Stomach (tissue), 9 donors: Measurements from ENCODE around the gene HELT. TPM values are rescaled to one million over a fixed set of nuclear protein-coding genes. Genes with fewer than 3 reads are reported as not detected.

Experiments used
- DNase-seq, 2 donors: peaks; one replicate each; pipeline versions ENCODE4 v3.0.0 to v3.0.0-alpha.2; 2013 to 2019
- H3K27ac ChIP-seq, 5 donors: fragments of 200-600 bp in 4 of 5; sonication (generic) in 4 of 5; one replicate each; pipeline ENCODE4 v1.5.1; 2013 to 2019; ENCODE audit warnings: mild to moderate bottlenecking in 1 of 5, moderate library complexity in 1 of 5
- H3K27me3 ChIP-seq, 3 donors: fragments of 200-600 bp; sonication (generic); one replicate each; pipeline ENCODE4 v1.5.1; 2017 to 2019; ENCODE audit warnings: mixed run types in 1 of 3
- H3K36me3 ChIP-seq, 4 donors: fragments of 200-600 bp; sonication (generic); 1 replicate in 3 of 4; 2 replicates in 1 of 4; pipeline ENCODE4 v1.5.1; 2016 to 2019
- H3K4me1 ChIP-seq, 4 donors: fragments of 200-600 bp; sonication (generic); one replicate each; pipeline ENCODE4 v1.5.1; 2016 to 2019
- H3K4me3 ChIP-seq, 4 donors: fragments of 200-600 bp; sonication (generic) in 3 of 4; one replicate each; pipeline ENCODE4 v1.5.1; 2016 to 2019; ENCODE audit warnings: mild to moderate bottlenecking in 1 of 4
- H3K9me3 ChIP-seq, 4 donors: fragments of 200-600 bp; sonication (generic); one replicate each; pipeline ENCODE4 v1.5.1; 2016 to 2019
- EP300 ChIP-seq: sonication (generic); formaldehyde crosslinking; IDR thresholded peaks from one replicate; pipeline ENCODE4 v1.6.1; 2017; ENCODE audit warnings: antibody characterized with exemption
- POLR2A ChIP-seq, 4 donors: fragments of 450-650 bp; IDR thresholded peaks; one replicate each; pipeline ENCODE4 v1.6.1; 2016; ENCODE audit warnings: antibody characterized with exemption in 4 of 4, control low read depth in 2 of 4, mild to moderate bottlenecking in 1 of 4, moderate library complexity in 1 of 4
- POLR2AphosphoS5 ChIP-seq, 3 donors: sonication (generic); formaldehyde crosslinking; IDR thresholded peaks; one replicate each; pipeline ENCODE4 v1.6.1; 2016; ENCODE audit warnings: antibody characterized with exemption in 3 of 3
- WGBS, 5 donors: extraction: QIAGEN DNeasy Blood & Tissue Kit in 3 of 5; methylation state at CpG; one replicate each; pipeline versions ENCODE4 v1.1.5 to v1.1.7; 2013 to 2018; 5-methylcytosine and 5-hydroxymethylcytosine counted together
- intact Hi-C: fragments of 100-400 bp; cut with DNase I; formaldehyde crosslinking; loops from one replicate; pipeline ENCODE4 v1.15.1; 2023; ENCODE audit warnings: low total_unique reads
- polyA plus RNA-seq, 3 donors: library from polyadenylated mRNA; stranded (reverse); fragments of 200-250 nt; gene quantifications; one replicate each; pipeline ENCODE4 v1.2.3, GENCODE V29; 2013
- total RNA-seq, 5 donors: library from RNA; depleted of rRNA; stranded (reverse); fragments of >200 nt; gene quantifications; one replicate each; pipeline versions ENCODE4 v1.1.0 to v1.2.3, GENCODE V29; 2014 to 2016
- TF ChIP-seq, protein P1 (sequence below), 7 experiments: fragments of 450-650 bp in 4 of 7; fragments of 200-600 bp in 3 of 7; sonication (generic) in 3 of 7; IDR thresholded peaks; one replicate each; pipeline ENCODE4 v1.5.1; 2016 to 2019; ENCODE audit warnings: antibody characterized with exemption in 7 of 7, control low read depth in 2 of 7, mild to moderate bottlenecking in 1 of 7
- donor health status: healthy with polysubstance abuse.
- donor health status: Bipolar disorder and iron deficiency.
- donor health status: healthy.

The HELT gene
- total and polyA plus RNA-seq, 8 donors, result not detected

- no peaks in the 10 kb centered on the region for H3K36me3 ChIP-seq
- no peaks in the 10 kb centered on the region for H3K9me3 ChIP-seq
- no peak overlapping the region for H3K4me3 ChIP-seq
- TF ChIP-seq, protein P1, sequence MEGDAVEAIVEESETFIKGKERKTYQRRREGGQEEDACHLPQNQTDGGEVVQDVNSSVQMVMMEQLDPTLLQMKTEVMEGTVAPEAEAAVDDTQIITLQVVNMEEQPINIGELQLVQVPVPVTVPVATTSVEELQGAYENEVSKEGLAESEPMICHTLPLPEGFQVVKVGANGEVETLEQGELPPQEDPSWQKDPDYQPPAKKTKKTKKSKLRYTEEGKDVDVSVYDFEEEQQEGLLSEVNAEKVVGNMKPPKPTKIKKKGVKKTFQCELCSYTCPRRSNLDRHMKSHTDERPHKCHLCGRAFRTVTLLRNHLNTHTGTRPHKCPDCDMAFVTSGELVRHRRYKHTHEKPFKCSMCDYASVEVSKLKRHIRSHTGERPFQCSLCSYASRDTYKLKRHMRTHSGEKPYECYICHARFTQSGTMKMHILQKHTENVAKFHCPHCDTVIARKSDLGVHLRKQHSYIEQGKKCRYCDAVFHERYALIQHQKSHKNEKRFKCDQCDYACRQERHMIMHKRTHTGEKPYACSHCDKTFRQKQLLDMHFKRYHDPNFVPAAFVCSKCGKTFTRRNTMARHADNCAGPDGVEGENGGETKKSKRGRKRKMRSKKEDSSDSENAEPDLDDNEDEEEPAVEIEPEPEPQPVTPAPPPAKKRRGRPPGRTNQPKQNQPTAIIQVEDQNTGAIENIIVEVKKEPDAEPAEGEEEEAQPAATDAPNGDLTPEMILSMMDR (IDR thresholded peaks at IDR 0.05), result no peak
- TF ChIP-seq POLR2AphosphoS5 (IDR thresholded peaks at IDR 0.05) (no peak), EP300 (no peak), POLR2A (IDR thresholded peaks at IDR 0.05) (no peak)
- peaks cover 0 to 19% (median 0%) of the 10 kb centered on the region in 3 donors for H3K27me3 ChIP-seq
- H3K4me1 ChIP-seq, result peaks cover 8 to 14% (median 12%) of the 10 kb centered on the region in 4 donors
- no peak overlapping the region for H3K27ac ChIP-seq
- intact Hi-C loops, result no loop called here
- DNase-seq, result no peak
- 89 to 95% (median 93%) methylated on average over 11 of the region's 11 CpGs for WGBS, 5 donors
These were observed 15.5 kb upstream of the HELT start for GRCh38 chr4:185002784-185003183.

- peaks cover 0 to 29% (median 0%) of the 10 kb centered on the region in 3 donors for H3K27me3 ChIP-seq
- no peaks in the 10 kb centered on the region for H3K9me3 ChIP-seq
- H3K4me3 ChIP-seq, result no peak overlapping the region
- 91 to 96% (median 95%) methylated on average over 16 to 19 of the region's 19 CpGs for whole genome bisulfite sequencing, 5 donors
- DNase-seq, result no peak
- intact Hi-C loops, result no loop called here
- peaks cover 8 to 14% (median 12%) of the 10 kb centered on the region in 4 donors for H3K4me1 ChIP-seq
- H3K27ac ChIP-seq, result no peak overlapping the region
- no peaks in the 10 kb centered on the region for H3K36me3 ChIP-seq
- TF ChIP-seq, protein P1 (IDR thresholded peaks at IDR 0.05), result no peak
- TF ChIP-seq POLR2AphosphoS5 (IDR thresholded peaks at IDR 0.05) (no peak), POLR2A (IDR thresholded peaks at IDR 0.05) (no peak), EP300 (no peak)
These were observed 14.5 kb upstream of the HELT start for GRCh38 chr4:185003596-185004351.

DNA sequence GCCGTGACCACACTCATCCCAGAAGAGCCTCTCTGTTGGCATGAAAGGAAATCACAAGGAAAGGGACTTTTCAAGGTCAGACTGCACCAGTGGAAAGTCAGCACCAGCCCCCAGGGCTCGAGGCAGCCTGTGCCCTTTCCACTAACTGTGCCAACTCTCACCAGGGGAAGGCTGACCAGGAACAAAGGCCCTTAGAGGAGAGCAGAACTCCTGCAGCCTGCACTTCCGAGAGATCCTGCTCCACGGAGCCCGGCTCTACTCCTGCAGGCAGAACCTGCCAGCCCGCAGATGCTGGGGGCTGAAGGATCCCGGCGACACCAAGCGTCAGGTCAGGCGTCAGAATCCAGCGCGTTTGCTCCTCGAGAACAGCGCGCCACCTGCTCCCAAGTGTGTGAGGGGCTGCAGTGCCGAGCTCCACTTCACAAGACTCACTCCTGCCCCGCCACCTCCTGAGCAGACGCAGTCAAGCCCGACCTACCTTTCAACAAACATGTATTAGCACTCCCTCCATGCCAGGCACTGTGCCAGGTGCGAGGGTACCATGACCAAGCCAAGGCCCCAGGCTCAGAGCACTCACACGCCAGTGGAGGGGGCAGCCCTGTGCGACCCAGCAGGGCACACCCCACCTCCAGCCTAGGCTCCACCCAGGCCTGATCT lies 13.6 kb upstream of the HELT start:
- peak; percentile 55 to 77 for DNase-seq
- H3K27me3 ChIP-seq, result peaks cover 0 to 38% (median 0%) of the 10 kb centered on the region in 3 donors
- TF ChIP-seq POLR2AphosphoS5 (IDR thresholded peaks at IDR 0.05), result no peak
- H3K4me1 ChIP-seq, result peaks cover 8 to 14% (median 12%) of the 10 kb centered on the region in 4 donors
- H3K4me3 ChIP-seq, result peak overlapping the region; percentile 20 to 46 (median 31)
- no peaks in the 10 kb centered on the region for H3K36me3 ChIP-seq
- WGBS, 5 donors, result 10 to 21% (median 14%) methylated on average over 13 to 22 of the region's 22 CpGs
- no peaks in the 10 kb centered on the region for H3K9me3 ChIP-seq
- H3K27ac ChIP-seq, result peak overlapping the region; percentile 31 to 57 (median 40)
- intact Hi-C loops, result no loop called here

GRCh38 chr4:185005219-185005819 lies 13.0 kb upstream of the HELT start:
- Histone ChIP-seq H3K36me3 (no peaks in the 10 kb centered on the region), H3K4me3 (peak overlapping the region; percentile 20 to 46 (median 31)), H3K4me1 (peaks cover 8 to 14% (median 12%) of the 10 kb centered on the region in 4 donors), H3K9me3 (no peaks in the 10 kb centered on the region), H3K27ac (peak overlapping the region; percentile 31 to 57 (median 40)), H3K27me3 (peaks cover 0 to 44% (median 0%) of the 10 kb centered on the region in 3 donors)
- TF ChIP-seq, protein P1 (IDR thresholded peaks at IDR 0.05), result peak in 5 of 7 experiments; percentile 80 to 95 (median 81)
- TF ChIP-seq POLR2AphosphoS5 (IDR thresholded peaks at IDR 0.05), result peak in 1 of 3 donors; percentile 58
- TF ChIP-seq POLR2A (IDR thresholded peaks at IDR 0.05), result no peak
- no peak for TF ChIP-seq EP300
- intact Hi-C loops, result no loop called here
- 4 to 5% (median 5%) methylated on average over 19 to 22 of the region's 22 CpGs for WGBS, 5 donors
- peak; percentile 92 to 93 for DNase-seq
